Activated naive CD8-positive, alpha-beta T cell (primary cell): Measurements from ENCODE around the gene MAP7.
"Not testable (repeated sequence)": the region's sequence is repeated elsewhere in the genome, so short reads cannot be mapped to it uniquely, and the experiment has no call there.

ENCODE experiments used
- H3K27ac Mint-ChIP-seq: one replicate; pipeline ENCODE4 v1.8.0; 2021; ENCODE audit warnings: mixed read lengths
- H3K27me3 Mint-ChIP-seq: one replicate; pipeline ENCODE4 v1.8.0; 2021; ENCODE audit warnings: mixed read lengths
- H3K36me3 Mint-ChIP-seq: one replicate; pipeline ENCODE4 v1.8.0; 2021; ENCODE audit warnings: mixed read lengths
- H3K4me1 Mint-ChIP-seq: one replicate; pipeline ENCODE4 v1.8.0; 2021; ENCODE audit warnings: low read depth, mixed read lengths
- H3K4me3 Mint-ChIP-seq: one replicate; pipeline ENCODE4 v1.8.0; 2021; ENCODE audit warnings: mild to moderate bottlenecking, mixed read lengths
- H3K9me3 Mint-ChIP-seq: one replicate; pipeline ENCODE4 v1.8.0; 2021; ENCODE audit warnings: low read depth, mixed read lengths

MAP7 gene

GRCh38 chr6:136511397-136511796 lies 38.8 kb downstream of the MAP7 start:
- Mint-ChIP-seq H3K4me1 (peaks cover 25% of the 10 kb centered on the region), H3K27ac (no peak overlapping the region), H3K9me3 (no peaks in the 10 kb centered on the region), H3K4me3 (no peak overlapping the region), H3K36me3 (no peaks in the 10 kb centered on the region), H3K27me3 (peaks cover 4% of the 10 kb centered on the region)

GRCh38 chr6:136510782-136511181 lies 39.4 kb downstream of the MAP7 start:
- Mint-ChIP-seq H3K27me3 (peaks cover 4% of the 10 kb centered on the region), H3K9me3 (no peaks in the 10 kb centered on the region), H3K4me3 (peak overlapping the region; percentile 9), H3K27ac (peak overlapping the region; percentile 41), H3K36me3 (no peaks in the 10 kb centered on the region), H3K4me1 (peaks cover 25% of the 10 kb centered on the region)

- Mint-ChIP-seq H3K9me3 (no peaks in the 10 kb centered on the region), H3K4me1 (peaks cover 25% of the 10 kb centered on the region), H3K27ac (peak overlapping the region; percentile 51), H3K36me3 (no peaks in the 10 kb centered on the region), H3K4me3 (peak overlapping the region; percentile 6), H3K27me3 (peaks cover 3% of the 10 kb centered on the region)
These were observed 39.9 kb downstream of the MAP7 start for GRCh38 chr6:136510299-136510698.

- Mint-ChIP-seq H3K4me1 (peaks cover 25% of the 10 kb centered on the region), H3K27me3 (peaks cover 2% of the 10 kb centered on the region), H3K4me3 (no peak overlapping the region), H3K36me3 (no peaks in the 10 kb centered on the region), H3K9me3 (no peaks in the 10 kb centered on the region), H3K27ac (no peak overlapping the region)
These were observed 41.4 kb downstream of the MAP7 start for GRCh38 chr6:136508725-136509392.

GRCh38 chr6:136506124-136506799 lies 44.0 kb downstream of the MAP7 start:
- Mint-ChIP-seq H3K27ac (no peak overlapping the region), H3K4me3 (no peak overlapping the region)

GRCh38 chr6:136503303-136504029 lies 46.8 kb downstream of the MAP7 start:
- Mint-ChIP-seq H3K4me1 (no peaks in the 10 kb centered on the region), H3K9me3 (no peaks in the 10 kb centered on the region), H3K4me3 (no peak overlapping the region), H3K36me3 (no peaks in the 10 kb centered on the region), H3K27ac (no peak overlapping the region), H3K27me3 (no peaks in the 10 kb centered on the region)

More at GRCh38 chr6:136506124-136506799, 44.0 kb downstream of the MAP7 start:
- Mint-ChIP-seq H3K36me3 (no peaks in the 10 kb centered on the region), H3K9me3 (no peaks in the 10 kb centered on the region), H3K27me3 (no peaks in the 10 kb centered on the region), H3K4me1 (peaks cover 20% of the 10 kb centered on the region)

- no peaks in the 10 kb centered on the region for H3K4me1 Mint-ChIP-seq
- H3K36me3 Mint-ChIP-seq = no peaks in the 10 kb centered on the region
- H3K4me3 Mint-ChIP-seq = no peak overlapping the region
- no peaks in the 10 kb centered on the region for H3K9me3 Mint-ChIP-seq
- no peaks in the 10 kb centered on the region for H3K27me3 Mint-ChIP-seq
- H3K27ac Mint-ChIP-seq = no peak overlapping the region
These were observed 47.4 kb downstream of the MAP7 start for GRCh38 chr6:136502786-136503185.

GRCh38 chr6:136501514-136501913 lies 48.7 kb downstream of the MAP7 start:
- Mint-ChIP-seq H3K27ac (no peak overlapping the region), H3K27me3 (no peaks in the 10 kb centered on the region), H3K4me3 (no peak overlapping the region), H3K9me3 (no peaks in the 10 kb centered on the region), H3K4me1 (no peaks in the 10 kb centered on the region), H3K36me3 (no peaks in the 10 kb centered on the region)

- Mint-ChIP-seq H3K27ac (no peak overlapping the region), H3K4me3 (no peak overlapping the region), H3K4me1 (no peaks in the 10 kb centered on the region), H3K36me3 (no peaks in the 10 kb centered on the region), H3K27me3 (no peaks in the 10 kb centered on the region), H3K9me3 (no peaks in the 10 kb centered on the region)
These were observed 49.1 kb downstream of the MAP7 start for GRCh38 chr6:136501096-136501495.

GRCh38 chr6:136500414-136500813 lies 49.8 kb downstream of the MAP7 start:
- Mint-ChIP-seq H3K9me3 (no peaks in the 10 kb centered on the region), H3K36me3 (no peaks in the 10 kb centered on the region), H3K27me3 (no peaks in the 10 kb centered on the region), H3K4me3 (no peak overlapping the region), H3K27ac (no peak overlapping the region), H3K4me1 (no peaks in the 10 kb centered on the region)

GRCh38 chr6:136499370-136499769 lies 50.9 kb downstream of the MAP7 start:
- H3K4me1 Mint-ChIP-seq = no peaks in the 10 kb centered on the region
- no peak overlapping the region for H3K27ac Mint-ChIP-seq
- no peaks in the 10 kb centered on the region for H3K9me3 Mint-ChIP-seq
- H3K4me3 Mint-ChIP-seq = no peak overlapping the region
- no peaks in the 10 kb centered on the region for H3K36me3 Mint-ChIP-seq
- H3K27me3 Mint-ChIP-seq = peaks cover 2% of the 10 kb centered on the region

- H3K9me3 Mint-ChIP-seq, H3K36me3 Mint-ChIP-seq, H3K4me1 Mint-ChIP-seq, H3K27me3 Mint-ChIP-seq, H3K27ac Mint-ChIP-seq, H3K4me3 Mint-ChIP-seq: not testable (repeated sequence)
These were observed 53.8 kb downstream of the MAP7 start for GRCh38 chr6:136496449-136496848.

GRCh38 chr6:136494710-136495109 lies 55.5 kb downstream of the MAP7 start:
- Mint-ChIP-seq H3K36me3 (no peaks in the 10 kb centered on the region), H3K4me3 (no peak overlapping the region), H3K27ac (no peak overlapping the region), H3K4me1 (no peaks in the 10 kb centered on the region), H3K9me3 (no peaks in the 10 kb centered on the region), H3K27me3 (peaks cover 2% of the 10 kb centered on the region)

- Mint-ChIP-seq H3K36me3 (no peaks in the 10 kb centered on the region), H3K4me3 (no peak overlapping the region), H3K27ac (no peak overlapping the region), H3K27me3 (peaks cover 2% of the 10 kb centered on the region), H3K9me3 (no peaks in the 10 kb centered on the region), H3K4me1 (no peaks in the 10 kb centered on the region)
These were observed 56.2 kb downstream of the MAP7 start for GRCh38 chr6:136494059-136494458.

GRCh38 chr6:136492409-136492808 lies 57.8 kb downstream of the MAP7 start:
- Mint-ChIP-seq H3K4me3 (no peak overlapping the region), H3K4me1 (no peaks in the 10 kb centered on the region), H3K27ac (no peak overlapping the region), H3K36me3 (no peaks in the 10 kb centered on the region), H3K9me3 (no peaks in the 10 kb centered on the region), H3K27me3 (peaks cover 2% of the 10 kb centered on the region)
